ENCODE data around the gene PLD1. TPM values are rescaled to one million over a fixed set of nuclear protein-coding genes. Genes with fewer than 3 reads are reported as not detected.

The PLD1 gene
- total RNA-seq, 1 donor from 2014 or later = 0.93 TPM

DNA sequence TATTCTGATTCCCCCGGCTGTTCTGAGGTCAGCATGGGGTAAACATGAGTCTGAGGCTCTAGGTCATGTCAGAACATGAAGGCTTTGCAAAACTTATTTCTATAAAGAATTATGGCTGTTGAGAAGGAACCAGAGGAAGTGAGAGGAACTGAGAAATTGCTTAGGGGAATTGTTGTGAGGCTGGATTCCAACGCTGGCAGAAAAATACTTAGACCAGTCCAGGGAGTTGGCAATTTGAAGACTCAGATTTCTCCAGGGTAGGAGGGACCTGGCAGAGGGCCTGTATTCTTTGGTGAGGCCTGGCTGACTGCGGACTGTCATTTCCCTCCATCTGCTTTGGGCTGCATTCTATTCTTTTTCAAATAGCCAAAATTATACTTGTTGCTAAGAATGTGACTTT, 155.5 kb downstream of the PLD1 start:
- no peaks in the 10 kb centered on the region for H3K4me1 Mint-ChIP-seq
- peaks cover 2% of the 10 kb centered on the region for H3K9me3 Mint-ChIP-seq
- no peak overlapping the region for H3K4me3 Mint-ChIP-seq
- H3K27ac Mint-ChIP-seq (ENCODE audit: unreplicated experiment) = no peak overlapping the region
- H3K27me3 Mint-ChIP-seq (ENCODE audit: low read depth) = no peaks in the 10 kb centered on the region
- no peak for TF ChIP-seq CTCF (conservative IDR thresholded peaks at IDR 0.05)
- DNase-seq (ENCODE audit: low read depth, low spot score) = no peak
- H3K36me3 Mint-ChIP-seq (ENCODE audit: low read depth) = no peaks in the 10 kb centered on the region

DNA sequence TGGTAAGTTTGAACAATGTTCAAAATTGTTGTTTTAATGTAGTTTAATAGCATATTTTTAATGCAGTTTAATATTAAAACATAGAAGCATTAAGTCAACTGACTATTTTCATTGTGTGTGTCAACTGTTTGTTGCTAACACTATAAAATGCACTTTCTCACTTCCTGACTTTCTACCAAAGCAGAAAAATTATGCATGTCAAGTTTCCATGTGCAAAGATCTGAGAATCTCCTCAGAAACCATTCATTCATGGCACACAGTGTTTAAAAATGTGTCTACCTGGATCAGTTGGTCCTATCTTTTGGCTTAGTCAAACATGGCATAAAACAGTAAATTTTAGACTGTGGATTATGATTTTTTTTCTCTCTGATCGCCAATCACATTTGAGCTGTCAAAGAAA, 156.0 kb downstream of the PLD1 start:
- no peak overlapping the region for H3K4me3 Mint-ChIP-seq
- no peaks in the 10 kb centered on the region for H3K4me1 Mint-ChIP-seq
- H3K27ac Mint-ChIP-seq (ENCODE audit: unreplicated experiment) = no peak overlapping the region
- H3K9me3 Mint-ChIP-seq = peaks cover 2% of the 10 kb centered on the region
- no peak for TF ChIP-seq CTCF (conservative IDR thresholded peaks at IDR 0.05)
- H3K36me3 Mint-ChIP-seq (ENCODE audit: low read depth) = no peaks in the 10 kb centered on the region
- DNase-seq (ENCODE audit: low read depth, low spot score) = no peak
- no peaks in the 10 kb centered on the region for H3K27me3 Mint-ChIP-seq (ENCODE audit: low read depth)

GRCh38 chr3:171653701-171654100, 156.6 kb downstream of the PLD1 start:
- Mint-ChIP-seq H3K27me3 (ENCODE audit: low read depth) (no peaks in the 10 kb centered on the region), H3K36me3 (ENCODE audit: low read depth) (no peaks in the 10 kb centered on the region), H3K9me3 (peaks cover 2% of the 10 kb centered on the region), H3K4me3 (no peak overlapping the region), H3K27ac (ENCODE audit: unreplicated experiment) (peak overlapping the region; percentile 12), H3K4me1 (no peaks in the 10 kb centered on the region)
- DNase-seq (ENCODE audit: low read depth, low spot score) = no peak
- TF ChIP-seq CTCF (conservative IDR thresholded peaks at IDR 0.05) = no peak

DNA sequence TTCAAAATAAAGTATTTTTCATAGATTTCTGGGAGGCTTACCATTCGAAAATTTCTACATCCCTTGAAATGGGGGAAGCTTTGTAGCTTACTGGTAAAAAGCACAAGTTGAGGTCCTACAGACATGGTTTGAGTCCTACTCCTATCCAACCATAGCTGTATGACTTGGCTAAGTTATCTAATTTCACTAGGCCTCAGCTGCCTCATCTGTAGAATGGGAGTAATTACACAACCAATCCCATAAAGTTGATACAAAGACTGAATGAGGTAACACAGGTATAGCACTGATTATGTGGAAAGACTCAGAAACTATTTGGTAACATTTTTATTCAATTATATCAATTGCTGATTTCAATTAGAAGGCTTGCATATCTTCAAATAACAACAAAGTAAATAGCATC, 157.4 kb downstream of the PLD1 start:
- no peak overlapping the region for H3K4me3 Mint-ChIP-seq
- TF ChIP-seq CTCF (conservative IDR thresholded peaks at IDR 0.05) = no peak
- H3K4me1 Mint-ChIP-seq = no peaks in the 10 kb centered on the region
- H3K27ac Mint-ChIP-seq (ENCODE audit: unreplicated experiment) = no peak overlapping the region
- H3K9me3 Mint-ChIP-seq = no peaks in the 10 kb centered on the region
- no peak for DNase-seq (ENCODE audit: low read depth, low spot score)
- H3K27me3 Mint-ChIP-seq (ENCODE audit: low read depth) = no peaks in the 10 kb centered on the region
- no peaks in the 10 kb centered on the region for H3K36me3 Mint-ChIP-seq (ENCODE audit: low read depth)

- peaks cover 5% of the 10 kb centered on the region for H3K4me1 Mint-ChIP-seq
- no peaks in the 10 kb centered on the region for H3K36me3 Mint-ChIP-seq (ENCODE audit: low read depth)
- no peak for TF ChIP-seq CTCF (conservative IDR thresholded peaks at IDR 0.05)
- no peak overlapping the region for H3K27ac Mint-ChIP-seq (ENCODE audit: unreplicated experiment)
- H3K4me3 Mint-ChIP-seq = no peak overlapping the region
- no peak for DNase-seq (ENCODE audit: low read depth, low spot score)
- H3K27me3 Mint-ChIP-seq (ENCODE audit: low read depth) = no peaks in the 10 kb centered on the region
- H3K9me3 Mint-ChIP-seq = no peaks in the 10 kb centered on the region
Observed at GRCh38 chr3:171649911-171650592, 160.2 kb downstream of the PLD1 start.

Data from neural crest cell (in vitro differentiated cells).